Adrenal gland (tissue), 12 donors: ENCODE data around the gene CASQ1. TPM values are rescaled to one million over a fixed set of nuclear protein-coding genes. Genes with fewer than 3 reads are reported as not detected.

Experiments used
- DNase-seq, 7 donors: peaks; one replicate each; pipeline ENCODE4 v3.0.0-alpha.2; 2019 to 2020
- H3K27ac ChIP-seq, 5 donors: fragments of 200-600 bp; sonication (generic) in 4 of 5; 1 replicate in 3 of 5; 2 replicates in 2 of 5; pipeline versions ENCODE4 v1.5.1 to v1.8.0; 2016 to 2020; ENCODE audit warnings: mild to moderate bottlenecking in 1 of 5
- H3K27me3 ChIP-seq: fragments of 200-600 bp; 2 replicates; pipeline ENCODE4 v1.8.0; 2021
- H3K36me3 ChIP-seq, 2 donors: fragments of 200-600 bp; replicated peaks in 1 of 2; 1 replicate in 1 of 2; 2 replicates in 1 of 2; pipeline versions ENCODE4 v1.5.1 to v1.8.0; 2018 to 2022
- H3K4me1 ChIP-seq, 2 donors: fragments of 200-600 bp; replicated peaks in 1 of 2; 1 replicate in 1 of 2; 2 replicates in 1 of 2; pipeline versions ENCODE4 v1.5.1 to v1.8.0; 2018 to 2021
- H3K4me3 ChIP-seq, 4 donors: fragments of 200-600 bp; sonication (generic) in 3 of 4; one replicate each; pipeline ENCODE4 v1.5.1; 2016 to 2018
- H3K9me3 ChIP-seq, 3 donors: fragments of 200-600 bp; sonication (generic) in 1 of 3; replicated peaks in 1 of 3; 1 replicate in 2 of 3; 2 replicates in 1 of 3; pipeline versions ENCODE4 v1.5.1 to v1.8.0; 2016 to 2021
- CTCF ChIP-seq, 6 experiments: fragments of 450-650 bp in 4 of 6; fragments of 200-600 bp in 2 of 6; sonication (generic) in 1 of 6; IDR thresholded peaks; 1 replicate in 5 of 6; 2 replicates in 1 of 6; pipeline versions ENCODE4 v1.5.1 to v1.8.0; 2016 to 2021; ENCODE audit warnings: antibody characterized with exemption in 6 of 6, mild to moderate bottlenecking in 2 of 6, moderate library complexity in 1 of 6
- POLR2A ChIP-seq, 2 donors: fragments of 450-650 bp; IDR thresholded peaks; one replicate each; pipeline ENCODE4 v1.6.1; 2017; ENCODE audit warnings: antibody characterized with exemption in 2 of 2, mild to moderate bottlenecking in 2 of 2, moderate library complexity in 1 of 2
- WGBS, 4 donors: extraction: QIAGEN DNeasy Blood & Tissue Kit in 2 of 4; methylation state at CpG; one replicate each; pipeline versions ENCODE4 v1.1.5 to v1.1.7; 2013 to 2017; 5-methylcytosine and 5-hydroxymethylcytosine counted together
- intact Hi-C, 2 donors: fragments of 100-400 bp; cut with DNase I; formaldehyde crosslinking; loops; one replicate each; pipeline versions ENCODE4 v1.14.1 to v1.15.0; 2022 to 2023
- polyA plus RNA-seq, 3 donors: library from polyadenylated mRNA; stranded (reverse); fragments of 200-250 nt in 2 of 3; fragments of 350-450 nt in 1 of 3; fragmentation: Illumina TruSeq in 1 of 3; extraction: RNeasy Lipid Tissue Mini Kit (QIAGEN cat#74804) in 1 of 3; gene quantifications; one replicate each; pipeline ENCODE4 v1.2.3, GENCODE V29; 2013 to 2014
- total RNA-seq, 9 donors: library from RNA; depleted of rRNA in 4 of 9; stranded (reverse); fragments of >200 nt in 4 of 9; fragments of 120-200 nt in 1 of 9; fragmentation: NEBNext Ultra II Directional in 1 of 9; extraction: Animal tissue kit (Norgen Biotek cat#: 25700) in 1 of 9; gene quantifications; one replicate each; pipeline versions ENCODE4 v1.1.0 to v1.2.4, GENCODE V29; 2013 to 2023
- donor health status: healthy with polysubstance abuse.
- donor health status: Bipolar disorder and iron deficiency.
- donor health status: DM: yes; HTN: yes; CAD: no.
- donor health status: DM: no; HTN: no; CAD: no.
- donor health status: DM: no; HTN: no; CAD: no.
- donor health status: DM: yes; HTN: yes; CAD: no.

Gene CASQ1
- total and polyA plus RNA-seq, 12 donors, result 0.11 to 1.6 (median 0.17) TPM; not detected in 7

GRCh38 chr1:160193832-160194736, 3.7 kb downstream of the CASQ1 start:
- H3K36me3 ChIP-seq, result no peaks in the 10 kb centered on the region
- H3K4me1 ChIP-seq, result peaks cover 7 to 9% of the 10 kb centered on the region in 2 donors
- H3K27me3 ChIP-seq, result no peaks in the 10 kb centered on the region
- intact Hi-C loops, result loop anchor here (2.0 to 10.0 kb wide), 5 partner anchors 25 to 181 kb away; no protein-coding TSS in a partner anchor
- H3K9me3 ChIP-seq, result no peaks in the 10 kb centered on the region
- 71 to 91% (median 77%) methylated on average over 8 to 9 of the region's 9 CpGs for WGBS, 4 donors
- no peak overlapping the region for H3K27ac ChIP-seq
- no peak for TF ChIP-seq CTCF (IDR thresholded peaks at IDR 0.05)
- no peak overlapping the region for H3K4me3 ChIP-seq
- no peak for DNase-seq

- Histone ChIP-seq H3K4me1 (peaks cover 7 to 9% of the 10 kb centered on the region in 2 donors), H3K4me3 (no peak overlapping the region), H3K27ac (no peak overlapping the region), H3K9me3 (no peaks in the 10 kb centered on the region), H3K36me3 (no peaks in the 10 kb centered on the region), H3K27me3 (no peaks in the 10 kb centered on the region)
- intact Hi-C loops, result loop anchor here (2.0 to 10.0 kb wide), 5 partner anchors 24 to 180 kb away; no protein-coding TSS in a partner anchor
- TF ChIP-seq CTCF (IDR thresholded peaks at IDR 0.05) (no peak), POLR2A (IDR thresholded peaks at IDR 0.05) (no peak)
- WGBS, 4 donors, result 73 to 81% (median 76%) methylated on average over 2 of the region's 2 CpGs
- DNase-seq, result no peak
Observed at GRCh38 chr1:160194737-160195059, 4.3 kb downstream of the CASQ1 start.

GRCh38 chr1:160196143-160196542, 5.8 kb downstream of the CASQ1 start:
- 85 to 88% (median 87%) methylated on average over 4 of the region's 4 CpGs for WGBS, 4 donors
- TF ChIP-seq POLR2A (IDR thresholded peaks at IDR 0.05) (no peak), CTCF (IDR thresholded peaks at IDR 0.05) (no peak)
- Histone ChIP-seq H3K36me3 (no peaks in the 10 kb centered on the region), H3K9me3 (no peaks in the 10 kb centered on the region), H3K4me3 (no peak overlapping the region), H3K4me1 (peaks cover 7 to 9% of the 10 kb centered on the region in 2 donors), H3K27me3 (no peaks in the 10 kb centered on the region), H3K27ac (no peak overlapping the region)
- intact Hi-C loops, result loop anchor here (10.0 kb wide), 3 partner anchors 49 to 179 kb away; no protein-coding TSS in a partner anchor
- DNase-seq, result no peak

- Histone ChIP-seq H3K27ac (no peak overlapping the region), H3K27me3 (no peaks in the 10 kb centered on the region), H3K4me3 (no peak overlapping the region), H3K36me3 (no peaks in the 10 kb centered on the region), H3K4me1 (peaks cover 7 to 9% of the 10 kb centered on the region in 2 donors), H3K9me3 (no peaks in the 10 kb centered on the region)
- TF ChIP-seq CTCF (IDR thresholded peaks at IDR 0.05) (no peak), POLR2A (IDR thresholded peaks at IDR 0.05) (no peak)
- intact Hi-C loops, result loop anchor here (10.0 kb wide), 3 partner anchors 48 to 178 kb away; no protein-coding TSS in a partner anchor
- 89 to 98% (median 94%) methylated on average over 3 to 4 of the region's 4 CpGs for WGBS, 4 donors
- no peak for DNase-seq
Observed at GRCh38 chr1:160197231-160197630, 6.9 kb downstream of the CASQ1 start.
